Endothelial cell of umbilical vein (primary cell): Measurements from ENCODE around the gene LMF1. TPM values are rescaled to one million over a fixed set of nuclear protein-coding genes. Genes with fewer than 3 reads are reported as not detected.

Experiments
- BruUV-seq: library from RNA; stranded (reverse); fragments of 400-500 nt; replicated peaks from 2 replicates; lab custom pipeline; 2021; lab: Mats Ljungman, UMichigan
- CTCF ChIA-PET: fragments of 300-600, 350-600 bp; sonication (Branson Sonifier 250); formaldehyde crosslinking; loops from one replicate; lab custom pipeline; 2021; ENCODE audit warnings: antibody characterized with exemption, inconsistent platforms; lab: Charles Lee
- POLR2A ChIA-PET: fragments of 300-600, 350-600 bp; sonication (Branson Sonifier 250); formaldehyde crosslinking; loops from one replicate; lab custom pipeline; 2021; ENCODE audit warnings: antibody characterized with exemption, inconsistent platforms; lab: Charles Lee
- DNase-seq: peaks from one replicate; pipeline ENCODE4 v3.0.0-alpha.2; 2011; ENCODE audit warnings: low read depth, low spot score
- FAIRE-seq: peaks from 2 replicates; lab custom pipeline; 2011; peaks lifted over from hg19 to GRCh38; lab: Jason Lieb, UNC
- H2AFZ ChIP-seq: 2 replicates; pipeline ENCODE4 v1.6.0; 2012; ENCODE audit warnings: low read depth, low read length, control low read depth, inconsistent platforms
- H3K27ac ChIP-seq: 2 replicates; pipeline ENCODE4 v1.5.1; 2011; ENCODE audit warnings: low read depth, mild to moderate bottlenecking, control low read depth, low read length, moderate library complexity; ENCODE audit not compliant: insufficient read depth
- H3K27me3 ChIP-seq, 2 experiments: 2 replicates each; pipeline versions ENCODE4 v1.6.0 to v1.6.1; 2011; ENCODE audit warnings: low read length in 2 of 2, mixed read lengths in 1 of 2; ENCODE audit not compliant: control insufficient read depth in 2 of 2, insufficient read depth in 2 of 2
- H3K36me3 ChIP-seq, 2 experiments: 2 replicates in 1 of 2; 3 replicates in 1 of 2; pipeline ENCODE4 v1.5.1; 2011; ENCODE audit warnings: low read length in 2 of 2, mild to moderate bottlenecking in 1 of 2, moderate library complexity in 1 of 2; ENCODE audit not compliant: control insufficient read depth in 2 of 2, insufficient read depth in 2 of 2; ENCODE audit errors: extremely low read depth in 1 of 2
- H3K4me1 ChIP-seq: 3 replicates; pipeline ENCODE4 v1.5.1; 2011; ENCODE audit warnings: mild to moderate bottlenecking, low read length; ENCODE audit not compliant: control insufficient read depth, insufficient read depth; ENCODE audit errors: extremely low read depth
- H3K4me2 ChIP-seq: 2 replicates; pipeline ENCODE4 v1.6.1; 2011; ENCODE audit warnings: low read length, control low read depth, mixed read lengths; ENCODE audit not compliant: insufficient read depth
- H3K4me3 ChIP-seq, 3 experiments: fragments of 200-600 bp in 1 of 3; sonication (generic), shearing (Covaris generic) in 1 of 3; replicated peaks in 1 of 3; 2 replicates each; pipeline ENCODE4 v1.5.1; 2011 to 2016; ENCODE audit warnings: control low read depth in 3 of 3, low read length in 3 of 3, mild to moderate bottlenecking in 2 of 3, inconsistent platforms in 1 of 3, low read depth in 1 of 3, moderate library complexity in 1 of 3; ENCODE audit not compliant: insufficient read depth in 1 of 3
- H3K79me2 ChIP-seq: 2 replicates; pipeline ENCODE4 v1.6.0; 2012; ENCODE audit warnings: low read length, inconsistent platforms; ENCODE audit not compliant: control insufficient read depth, insufficient read depth
- H3K9ac ChIP-seq: replicated peaks from 2 replicates; pipeline ENCODE3; 2011; ENCODE audit warnings: low read length, control low read depth; ENCODE audit not compliant: insufficient read depth; ENCODE audit errors: extremely low read depth
- H3K9me1 ChIP-seq: replicated peaks from 3 replicates; pipeline ENCODE4 v1.6.0; 2011; ENCODE audit warnings: mild to moderate bottlenecking, low read length; ENCODE audit not compliant: control insufficient read depth, insufficient read depth; ENCODE audit errors: extremely low read depth
- H3K9me3 ChIP-seq: replicated peaks from 2 replicates; pipeline ENCODE4 v1.5.1; 2012; ENCODE audit warnings: low read length, inconsistent platforms; ENCODE audit not compliant: control insufficient read depth, insufficient read depth
- H4K20me1 ChIP-seq: replicated peaks from 2 replicates; pipeline ENCODE3; 2011; ENCODE audit warnings: mild to moderate bottlenecking, low read length; ENCODE audit not compliant: control insufficient read depth, insufficient read depth; ENCODE audit errors: extremely low read depth
- CTCF ChIP-seq, 2 donors: IDR thresholded peaks; 1 replicate in 1 of 2; 2 replicates in 1 of 2; pipeline ENCODE4 v1.5.1; 2011; ENCODE audit warnings: low read length in 2 of 2, mild to moderate bottlenecking in 2 of 2, moderate library complexity in 2 of 2, control low read depth in 1 of 2, inconsistent platforms in 1 of 2, low read depth in 1 of 2; ENCODE audit not compliant: insufficient read depth in 1 of 2; ENCODE audit errors: extremely low read depth in 1 of 2
- EZH2 ChIP-seq: IDR thresholded peaks from 2 replicates; pipeline ENCODE4 v1.6.1; 2012; ENCODE audit warnings: borderline replicate concordance, low read depth, mild to moderate bottlenecking, moderate library complexity, low read length, inconsistent platforms; ENCODE audit not compliant: severe bottlenecking
- FOS ChIP-seq: IDR thresholded peaks from 2 replicates; pipeline ENCODE4 v1.6.1; 2011; ENCODE audit warnings: mild to moderate bottlenecking, low read length, moderate library complexity, borderline replicate concordance; ENCODE audit not compliant: insufficient read depth
- GATA2 ChIP-seq: IDR thresholded peaks from 2 replicates; pipeline ENCODE4 v1.7.0; 2011; ENCODE audit warnings: low read depth, mild to moderate bottlenecking, moderate library complexity, mixed read lengths, low read length; ENCODE audit not compliant: insufficient read length, insufficient read depth
- JUN ChIP-seq: IDR thresholded peaks from 2 replicates; pipeline ENCODE4 v1.6.1; 2011; ENCODE audit warnings: borderline replicate concordance, low read depth; ENCODE audit not compliant: insufficient read length, insufficient read depth
- MAX ChIP-seq: IDR thresholded peaks from 2 replicates; pipeline ENCODE4 v1.6.1; 2011; ENCODE audit not compliant: insufficient read depth, insufficient read length
- MYC ChIP-seq: IDR thresholded peaks from one replicate; pipeline ENCODE4 v1.6.1; 2011; ENCODE audit warnings: mild to moderate bottlenecking, low read depth, low read length
- POLR2A ChIP-seq: IDR thresholded peaks from 2 replicates; pipeline ENCODE4 v1.6.1; 2012; ENCODE audit warnings: low read depth, mild to moderate bottlenecking, control low read depth, low read length
- POLR2AphosphoS5 ChIP-seq: IDR thresholded peaks from 2 replicates; pipeline ENCODE4 v1.6.1; 2012; ENCODE audit warnings: low read depth, mild to moderate bottlenecking, control low read depth, low read length, moderate library complexity; ENCODE audit not compliant: insufficient read depth
- dilution Hi-C: fragments of 300-500 bp; cut with MboI; formaldehyde crosslinking; loops from one replicate; pipeline ENCODE4 v1.15.0; 2019; ENCODE audit warnings: low sequenced_read_pairs; ENCODE audit not compliant: extremely low pct_ligation_motif_present
- intact Hi-C: fragments of 100-400 bp; cut with micrococcal nuclease; formaldehyde crosslinking; loops from one replicate; pipeline ENCODE4 v1.10.0; 2022
- polyA plus RNA-seq, 4 experiments: library from polyadenylated mRNA; depleted of rRNA in 3 of 4; stranded (reverse) in 3 of 4; unstranded in 1 of 4; fragments of >200 nt; gene quantifications; 2 replicates each; pipeline versions ENCODE4 v1.2.1 to v1.2.3, GENCODE V29; 2011 to 2012; ENCODE audit warnings: missing spikeins in 1 of 4
- total RNA-seq: library from RNA; stranded (reverse); gene quantifications from 2 replicates; pipeline ENCODE4 v1.2.3, GENCODE V29; 2021

Gene LMF1
- total and polyA plus RNA-seq, 2 donors (not counting 3 experiments of a cell fraction or from before 2014, with no cell fraction given): 17.8 TPM

GRCh38 chr16:974611-975261 lies 4.0 kb upstream of the LMF1 start:
- no peaks in the 10 kb centered on the region for H3K9me1 ChIP-seq
- CTCF ChIA-PET: no interaction called here
- no peaks in the 10 kb centered on the region for H3K9me3 ChIP-seq
- no peak overlapping the region for H3K9ac ChIP-seq
- TF ChIP-seq GATA2 (no peak), FOS (no peak), JUN (no peak), CTCF (IDR thresholded peaks at IDR 0.05; ENCODE audit: extremely low read depth in 1 of 2, insufficient read depth in 1 of 2, low read depth in 1 of 2, low read length in 2 of 2) (no peak), EZH2 (no peak), POLR2AphosphoS5 (no peak), MAX (no peak), MYC (no peak), POLR2A (no peak)
- peaks cover 4% of the 10 kb centered on the region for H3K4me1 ChIP-seq
- no peak overlapping the region for H3K4me3 ChIP-seq
- H4K20me1 ChIP-seq: no peaks in the 10 kb centered on the region
- H3K4me2 ChIP-seq: no peak overlapping the region
- H2AFZ ChIP-seq: no peak overlapping the region
- no peaks in the 10 kb centered on the region for H3K36me3 ChIP-seq
- intact Hi-C loops: no loop called here
- no TSS peak for BruUV-seq
- no peak overlapping the region for H3K27ac ChIP-seq
- H3K79me2 ChIP-seq: no peaks in the 10 kb centered on the region
- no peaks in the 10 kb centered on the region for H3K27me3 ChIP-seq
- DNase-seq (no peak), FAIRE-seq (no peak)
- dilution Hi-C loops: no loop called here
- POLR2A ChIA-PET: no interaction called here
